ENCODE data around the gene ADAMTS16. TPM values are rescaled to one million over a fixed set of nuclear protein-coding genes. Genes with fewer than 3 reads are reported as not detected.

The ADAMTS16 gene
- total and polyA plus RNA-seq, 2 donors (not counting 3 experiments of a cell fraction or from before 2014, with no cell fraction given) = not detected

GRCh38 chr5:5141625-5142525 lies 1.7 kb downstream of the ADAMTS16 start:
- Histone ChIP-seq H3K4me3 (replicated peaks in 1 of 3; ENCODE audit: insufficient read depth in 1 of 3, low read depth in 1 of 3, low read length in 3 of 3) (no peak overlapping the region), H3K27ac (ENCODE audit: insufficient read depth, low read depth, low read length) (no peak overlapping the region), H3K4me1 (ENCODE audit: control insufficient read depth, extremely low read depth, insufficient read depth, low read length) (no peaks in the 10 kb centered on the region), H3K9me3 (replicated peaks; ENCODE audit: control insufficient read depth, insufficient read depth, low read length) (no peaks in the 10 kb centered on the region), H3K9me1 (replicated peaks; ENCODE audit: control insufficient read depth, extremely low read depth, insufficient read depth, low read length) (no peaks in the 10 kb centered on the region), H2AFZ (ENCODE audit: low read depth, low read length) (no peak overlapping the region), H3K9ac (replicated peaks; ENCODE audit: extremely low read depth, insufficient read depth, low read length) (no peak overlapping the region), H3K36me3 (ENCODE audit: control insufficient read depth in 2 of 2, extremely low read depth in 1 of 2, insufficient read depth in 2 of 2, low read length in 2 of 2) (no peaks in the 10 kb centered on the region), H3K4me2 (ENCODE audit: insufficient read depth, low read length) (no peak overlapping the region), H3K79me2 (ENCODE audit: control insufficient read depth, insufficient read depth, low read length) (no peaks in the 10 kb centered on the region), H4K20me1 (replicated peaks; ENCODE audit: control insufficient read depth, extremely low read depth, insufficient read depth, low read length) (no peaks in the 10 kb centered on the region), H3K27me3 (ENCODE audit: control insufficient read depth in 2 of 2, insufficient read depth in 2 of 2, low read length in 2 of 2) (peaks cover 9 to 13% of the 10 kb centered on the region in 2 experiments)
- no peak for FAIRE-seq
- peak; percentile 45 for DNase-seq (ENCODE audit: low read depth, low spot score)
- BruUV-seq (replicated peaks) = no TSS peak
- ChIA-PET CTCF (interaction anchor here (1.7 kb wide), 2 partner anchors 277 to 280 kb away, joined by 4 to 32 read pairs; no protein-coding TSS in a partner anchor), POLR2A (no interaction called here)
- intact Hi-C loops (cut with micrococcal nuclease) = no loop called here
- dilution Hi-C loops (cut with MboI; ENCODE audit: extremely low pct_ligation_motif_present, low sequenced_read_pairs) = no loop called here
- TF ChIP-seq GATA2 (IDR thresholded peaks at IDR 0.05; ENCODE audit: insufficient read depth, insufficient read length, low read depth, low read length) = no peak
- TF ChIP-seq MYC (IDR thresholded peaks at IDR 0.05; ENCODE audit: low read depth, low read length) = no peak
- TF ChIP-seq MAX (IDR thresholded peaks at IDR 0.05; ENCODE audit: insufficient read depth, insufficient read length) = no peak
- peak; percentile 39 to 46 for TF ChIP-seq CTCF (IDR thresholded peaks at IDR 0.05; ENCODE audit: extremely low read depth in 1 of 2, insufficient read depth in 1 of 2, low read depth in 1 of 2, low read length in 2 of 2)
- TF ChIP-seq FOS (IDR thresholded peaks at IDR 0.05; ENCODE audit: borderline replicate concordance, insufficient read depth, low read length) = no peak
- TF ChIP-seq POLR2AphosphoS5 (IDR thresholded peaks at IDR 0.05; ENCODE audit: insufficient read depth, low read depth, low read length) = no peak
- no peak for TF ChIP-seq POLR2A (IDR thresholded peaks at IDR 0.05; ENCODE audit: low read depth, low read length)
- no peak for TF ChIP-seq EZH2 (IDR thresholded peaks at IDR 0.05; ENCODE audit: borderline replicate concordance, low read depth, low read length, severe bottlenecking)
- TF ChIP-seq JUN (IDR thresholded peaks at IDR 0.05; ENCODE audit: borderline replicate concordance, insufficient read depth, insufficient read length, low read depth) = no peak

Data from endothelial cell of umbilical vein (primary cell).